Measurements from ENCODE around the gene LPCAT2. TPM values are rescaled to one million over a fixed set of nuclear protein-coding genes. Genes with fewer than 3 reads are reported as not detected.

LPCAT2 gene
- total and polyA plus RNA-seq, 2 of the 8 experiments (the other 6 are each of a cell fraction or from before 2014, with no cell fraction given): 2.2 to 10.6 TPM

DNA sequence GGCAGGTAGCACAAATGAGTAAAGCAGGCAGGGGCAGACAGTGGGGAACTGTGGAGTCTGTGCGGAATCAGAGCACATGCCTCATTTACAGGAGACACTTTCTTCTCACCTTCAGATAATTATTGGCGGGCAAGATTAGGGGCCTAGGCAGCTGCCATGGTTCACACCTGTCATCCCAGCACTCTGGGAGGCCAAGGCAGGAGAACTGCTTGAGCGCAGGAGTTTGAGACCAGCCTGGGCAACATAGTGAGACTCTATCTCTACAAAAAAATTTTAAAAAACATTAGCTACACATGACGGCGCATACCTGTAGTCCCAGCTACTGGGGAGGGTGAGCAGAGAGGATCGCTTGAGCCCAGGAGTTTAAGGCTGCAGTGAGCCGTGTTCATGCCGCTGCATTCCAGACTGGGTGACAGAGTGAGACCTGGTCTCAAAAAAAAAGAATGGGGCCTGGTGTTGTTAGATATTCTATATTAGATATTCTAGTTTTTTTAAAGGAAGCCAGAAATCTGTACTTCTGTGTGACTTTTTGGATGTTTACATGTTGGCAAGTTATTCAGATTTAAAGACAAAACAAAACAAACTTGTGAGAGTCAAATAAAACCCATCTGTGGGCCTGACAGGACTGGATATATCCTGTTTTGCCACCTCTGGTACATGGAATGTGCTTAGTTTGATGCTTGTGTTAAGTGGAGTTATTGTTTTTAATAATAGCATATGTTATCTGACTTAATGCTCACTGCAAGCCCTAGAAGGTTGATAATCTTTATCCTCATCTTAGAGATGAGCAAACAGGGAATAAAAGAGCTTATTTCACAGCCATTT is 4.9 kb upstream of the LPCAT2 start (continued):
- TF ChIP-seq, protein P1, sequence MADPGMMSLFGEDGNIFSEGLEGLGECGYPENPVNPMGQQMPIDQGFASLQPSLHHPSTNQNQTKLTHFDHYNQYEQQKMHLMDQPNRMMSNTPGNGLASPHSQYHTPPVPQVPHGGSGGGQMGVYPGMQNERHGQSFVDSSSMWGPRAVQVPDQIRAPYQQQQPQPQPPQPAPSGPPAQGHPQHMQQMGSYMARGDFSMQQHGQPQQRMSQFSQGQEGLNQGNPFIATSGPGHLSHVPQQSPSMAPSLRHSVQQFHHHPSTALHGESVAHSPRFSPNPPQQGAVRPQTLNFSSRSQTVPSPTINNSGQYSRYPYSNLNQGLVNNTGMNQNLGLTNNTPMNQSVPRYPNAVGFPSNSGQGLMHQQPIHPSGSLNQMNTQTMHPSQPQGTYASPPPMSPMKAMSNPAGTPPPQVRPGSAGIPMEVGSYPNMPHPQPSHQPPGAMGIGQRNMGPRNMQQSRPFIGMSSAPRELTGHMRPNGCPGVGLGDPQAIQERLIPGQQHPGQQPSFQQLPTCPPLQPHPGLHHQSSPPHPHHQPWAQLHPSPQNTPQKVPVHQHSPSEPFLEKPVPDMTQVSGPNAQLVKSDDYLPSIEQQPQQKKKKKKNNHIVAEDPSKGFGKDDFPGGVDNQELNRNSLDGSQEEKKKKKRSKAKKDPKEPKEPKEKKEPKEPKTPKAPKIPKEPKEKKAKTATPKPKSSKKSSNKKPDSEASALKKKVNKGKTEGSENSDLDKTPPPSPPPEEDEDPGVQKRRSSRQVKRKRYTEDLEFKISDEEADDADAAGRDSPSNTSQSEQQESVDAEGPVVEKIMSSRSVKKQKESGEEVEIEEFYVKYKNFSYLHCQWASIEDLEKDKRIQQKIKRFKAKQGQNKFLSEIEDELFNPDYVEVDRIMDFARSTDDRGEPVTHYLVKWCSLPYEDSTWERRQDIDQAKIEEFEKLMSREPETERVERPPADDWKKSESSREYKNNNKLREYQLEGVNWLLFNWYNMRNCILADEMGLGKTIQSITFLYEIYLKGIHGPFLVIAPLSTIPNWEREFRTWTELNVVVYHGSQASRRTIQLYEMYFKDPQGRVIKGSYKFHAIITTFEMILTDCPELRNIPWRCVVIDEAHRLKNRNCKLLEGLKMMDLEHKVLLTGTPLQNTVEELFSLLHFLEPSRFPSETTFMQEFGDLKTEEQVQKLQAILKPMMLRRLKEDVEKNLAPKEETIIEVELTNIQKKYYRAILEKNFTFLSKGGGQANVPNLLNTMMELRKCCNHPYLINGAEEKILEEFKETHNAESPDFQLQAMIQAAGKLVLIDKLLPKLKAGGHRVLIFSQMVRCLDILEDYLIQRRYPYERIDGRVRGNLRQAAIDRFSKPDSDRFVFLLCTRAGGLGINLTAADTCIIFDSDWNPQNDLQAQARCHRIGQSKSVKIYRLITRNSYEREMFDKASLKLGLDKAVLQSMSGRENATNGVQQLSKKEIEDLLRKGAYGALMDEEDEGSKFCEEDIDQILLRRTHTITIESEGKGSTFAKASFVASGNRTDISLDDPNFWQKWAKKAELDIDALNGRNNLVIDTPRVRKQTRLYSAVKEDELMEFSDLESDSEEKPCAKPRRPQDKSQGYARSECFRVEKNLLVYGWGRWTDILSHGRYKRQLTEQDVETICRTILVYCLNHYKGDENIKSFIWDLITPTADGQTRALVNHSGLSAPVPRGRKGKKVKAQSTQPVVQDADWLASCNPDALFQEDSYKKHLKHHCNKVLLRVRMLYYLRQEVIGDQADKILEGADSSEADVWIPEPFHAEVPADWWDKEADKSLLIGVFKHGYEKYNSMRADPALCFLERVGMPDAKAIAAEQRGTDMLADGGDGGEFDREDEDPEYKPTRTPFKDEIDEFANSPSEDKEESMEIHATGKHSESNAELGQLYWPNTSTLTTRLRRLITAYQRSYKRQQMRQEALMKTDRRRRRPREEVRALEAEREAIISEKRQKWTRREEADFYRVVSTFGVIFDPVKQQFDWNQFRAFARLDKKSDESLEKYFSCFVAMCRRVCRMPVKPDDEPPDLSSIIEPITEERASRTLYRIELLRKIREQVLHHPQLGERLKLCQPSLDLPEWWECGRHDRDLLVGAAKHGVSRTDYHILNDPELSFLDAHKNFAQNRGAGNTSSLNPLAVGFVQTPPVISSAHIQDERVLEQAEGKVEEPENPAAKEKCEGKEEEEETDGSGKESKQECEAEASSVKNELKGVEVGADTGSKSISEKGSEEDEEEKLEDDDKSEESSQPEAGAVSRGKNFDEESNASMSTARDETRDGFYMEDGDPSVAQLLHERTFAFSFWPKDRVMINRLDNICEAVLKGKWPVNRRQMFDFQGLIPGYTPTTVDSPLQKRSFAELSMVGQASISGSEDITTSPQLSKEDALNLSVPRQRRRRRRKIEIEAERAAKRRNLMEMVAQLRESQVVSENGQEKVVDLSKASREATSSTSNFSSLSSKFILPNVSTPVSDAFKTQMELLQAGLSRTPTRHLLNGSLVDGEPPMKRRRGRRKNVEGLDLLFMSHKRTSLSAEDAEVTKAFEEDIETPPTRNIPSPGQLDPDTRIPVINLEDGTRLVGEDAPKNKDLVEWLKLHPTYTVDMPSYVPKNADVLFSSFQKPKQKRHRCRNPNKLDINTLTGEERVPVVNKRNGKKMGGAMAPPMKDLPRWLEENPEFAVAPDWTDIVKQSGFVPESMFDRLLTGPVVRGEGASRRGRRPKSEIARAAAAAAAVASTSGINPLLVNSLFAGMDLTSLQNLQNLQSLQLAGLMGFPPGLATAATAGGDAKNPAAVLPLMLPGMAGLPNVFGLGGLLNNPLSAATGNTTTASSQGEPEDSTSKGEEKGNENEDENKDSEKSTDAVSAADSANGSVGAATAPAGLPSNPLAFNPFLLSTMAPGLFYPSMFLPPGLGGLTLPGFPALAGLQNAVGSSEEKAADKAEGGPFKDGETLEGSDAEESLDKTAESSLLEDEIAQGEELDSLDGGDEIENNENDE (IDR thresholded peaks at IDR 0.05; ENCODE audit: insufficient replicate concordance, low read length): no peak
- no peak for TF ChIP-seq BCL11A (IDR thresholded peaks at IDR 0.05; ENCODE audit: low read depth in 2 of 2, low read length in 2 of 2)
